Measurements from ENCODE around the gene ENDOV. TPM values are rescaled to one million over a fixed set of nuclear protein-coding genes. Genes with fewer than 3 reads are reported as not detected.

The ENDOV gene
- total RNA-seq, 4 donors from 2014 or later = 12.4 to 17.7 (median 15.4) TPM

- TF ChIP-seq EP300 (IDR thresholded peaks at IDR 0.05) (no peak), POLR2AphosphoS5 (IDR thresholded peaks at IDR 0.05) (no peak)
- ATAC-seq = no peak
- no peak overlapping the region for H3K27ac ChIP-seq
- peaks cover 0 to 41% (median 19%) of the 10 kb centered on the region in 3 donors for H3K4me1 ChIP-seq
- H3K27me3 ChIP-seq = no peaks in the 10 kb centered on the region
- H3K4me3 ChIP-seq = no peak overlapping the region
- H3K36me3 ChIP-seq = peaks cover 0 to 37% of the 10 kb centered on the region in 2 donors
- H3K9me3 ChIP-seq = no peaks in the 10 kb centered on the region
- 80% methylated on average over 6 of the region's 6 CpGs; no CpG with 5 or more reads in 1 of the 2 donors for WGBS, 2 donors (ENCODE audit: low coverage in 1 of 2)
Measured at GRCh38 chr17:80416940-80417293, 1.9 kb downstream of the ENDOV start.

GRCh38 chr17:80418589-80418988, 3.6 kb downstream of the ENDOV start:
- H3K4me1 ChIP-seq = peaks cover 0 to 45% (median 19%) of the 10 kb centered on the region in 3 donors

GRCh38 chr17:80419255-80419654, 4.3 kb downstream of the ENDOV start:
- TF ChIP-seq POLR2AphosphoS5 (IDR thresholded peaks at IDR 0.05) = no peak
- TF ChIP-seq POLR2A (IDR thresholded peaks at IDR 0.05) = no peak
- no peak for TF ChIP-seq CTCF (IDR thresholded peaks at IDR 0.05)
- no peak for TF ChIP-seq EP300 (IDR thresholded peaks at IDR 0.05)
- Histone ChIP-seq H3K27me3 (no peaks in the 10 kb centered on the region), H3K9me3 (no peaks in the 10 kb centered on the region), H3K27ac (no peak overlapping the region), H3K4me3 (no peak overlapping the region), H3K36me3 (peaks cover 0 to 37% of the 10 kb centered on the region in 2 donors), H3K4me1 (peaks cover 0 to 39% (median 13%) of the 10 kb centered on the region in 3 donors)
- ATAC-seq = no peak
- 73 to 90% methylated on average over 2 to 6 of the region's 11 CpGs for WGBS, 2 donors (ENCODE audit: low coverage in 1 of 2)

More at GRCh38 chr17:80418589-80418988, 3.6 kb downstream of the ENDOV start:
- no peak for ATAC-seq
- Histone ChIP-seq H3K27ac (no peak overlapping the region), H3K9me3 (no peaks in the 10 kb centered on the region), H3K4me3 (no peak overlapping the region), H3K27me3 (no peaks in the 10 kb centered on the region), H3K36me3 (peaks cover 0 to 37% of the 10 kb centered on the region in 2 donors)
- WGBS, 2 donors (ENCODE audit: low coverage in 1 of 2) = 89 to 100% methylated on average over 2 to 11 of the region's 11 CpGs
- TF ChIP-seq POLR2AphosphoS5 (IDR thresholded peaks at IDR 0.05) (no peak), POLR2A (IDR thresholded peaks at IDR 0.05) (no peak), EP300 (IDR thresholded peaks at IDR 0.05) (no peak), CTCF (IDR thresholded peaks at IDR 0.05) (no peak)

GRCh38 chr17:80421381-80422090, 6.6 kb downstream of the ENDOV start:
- Histone ChIP-seq H3K9me3 (no peaks in the 10 kb centered on the region), H3K4me1 (peaks cover 0 to 26% (median 3%) of the 10 kb centered on the region in 3 donors), H3K4me3 (no peak overlapping the region), H3K36me3 (peaks cover 0 to 37% of the 10 kb centered on the region in 2 donors), H3K27me3 (no peaks in the 10 kb centered on the region), H3K27ac (no peak overlapping the region)
- no peak for TF ChIP-seq POLR2A (IDR thresholded peaks at IDR 0.05)
- no peak for TF ChIP-seq POLR2AphosphoS5 (IDR thresholded peaks at IDR 0.05)
- no peak for TF ChIP-seq EP300 (IDR thresholded peaks at IDR 0.05)
- no peak for TF ChIP-seq CTCF (IDR thresholded peaks at IDR 0.05)
- WGBS, 2 donors (ENCODE audit: low coverage in 1 of 2) = no CpG with 5 or more reads among the region's 20 CpGs
- no peak for ATAC-seq

GRCh38 chr17:80422276-80422675, 7.3 kb downstream of the ENDOV start:
- peaks cover 0 to 32% of the 10 kb centered on the region in 2 donors for H3K36me3 ChIP-seq
- no peaks in the 10 kb centered on the region for H3K9me3 ChIP-seq
- no peak for ATAC-seq
- H3K27me3 ChIP-seq = no peaks in the 10 kb centered on the region
- H3K4me3 ChIP-seq = no peak overlapping the region
- H3K4me1 ChIP-seq = peaks cover 0 to 26% (median 0%) of the 10 kb centered on the region in 3 donors
- no peak for TF ChIP-seq POLR2AphosphoS5 (IDR thresholded peaks at IDR 0.05)
- TF ChIP-seq EP300 (IDR thresholded peaks at IDR 0.05) = no peak
- no peak for TF ChIP-seq CTCF (IDR thresholded peaks at IDR 0.05)
- TF ChIP-seq POLR2A (IDR thresholded peaks at IDR 0.05) = no peak
- H3K27ac ChIP-seq = no peak overlapping the region
- WGBS, 2 donors (ENCODE audit: low coverage in 1 of 2) = 65 to 68% methylated on average over 9 to 10 of the region's 18 CpGs
